HG03108 (cell line): ENCODE data around the gene RYR2.

ENCODE experiments used
- ATAC-seq: cut with Tn5 transposase; IDR thresholded peaks from one replicate; pipeline ENCODE4 v1.9.1; 2021; ENCODE audit warnings: moderate library complexity; ENCODE audit not compliant: unreplicated experiment

Gene RYR2

GRCh38 chr1:237879195-237879594 lies 837.2 kb downstream of the RYR2 start:
- no peak for ATAC-seq
